HepG2 (cell line): ENCODE data around the gene C19orf73. TPM values are rescaled to one million over a fixed set of nuclear protein-coding genes. Genes with fewer than 3 reads are reported as not detected.

Experiments used
- ATAC-seq: fragments of 200-7000 bp; cut with Tn5 transposase; 3 replicates; pipeline ENCODE4 v1.9.1; 2020; ENCODE audit warnings: mild to moderate bottlenecking, moderate library complexity
- BruUV-seq: library from RNA; stranded (reverse); fragments of 400-500 nt; replicated peaks from 2 replicates; lab custom pipeline; 2021; lab: Mats Ljungman, UMichigan
- CTCF ChIA-PET: fragments of 300-600 bp; formaldehyde crosslinking; extraction: SDS; loops from one replicate; lab custom pipeline; 2021; ENCODE audit warnings: low total read pairs, inconsistent platforms, low intra/inter-chr PET ratio; lab: Yijun Ruan, JAX
- POLR2A ChIA-PET: fragments of 350-600 bp; sonication (Branson Sonifier 250); formaldehyde crosslinking; loops from one replicate; lab custom pipeline; 2020; ENCODE audit warnings: antibody characterized with exemption, inconsistent platforms; lab: Yijun Ruan, JAX
- DNase-seq: peaks from one replicate; pipeline ENCODE4 v3.0.0-alpha.2; 2015; ENCODE audit warnings: low spot score
- FAIRE-seq: peaks from 3 replicates; lab custom pipeline; 2011; peaks lifted over from hg19 to GRCh38; lab: Jason Lieb, UNC
- H2AFZ ChIP-seq: one replicate; pipeline ENCODE4 v1.6.1; 2011; ENCODE audit warnings: low read length, inconsistent platforms
- H3K27ac ChIP-seq: fragments of 300-600 bp; 3 replicates; pipeline ENCODE4 v1.8.0; 2011; ENCODE audit warnings: mixed run types, mild to moderate bottlenecking, mixed read lengths, low read length, inconsistent platforms; ENCODE audit not compliant: insufficient read depth; ENCODE audit errors: extremely low read length
- H3K27me3 ChIP-seq, 2 experiments: fragments of 200-600 bp in 1 of 2; 2 replicates in 1 of 2; 3 replicates in 1 of 2; pipeline versions ENCODE4 v1.6.0 to v1.8.0; 2011; ENCODE audit warnings: low read length in 2 of 2, mild to moderate bottlenecking in 2 of 2, moderate library complexity in 2 of 2, inconsistent platforms in 1 of 2; ENCODE audit not compliant: insufficient read depth in 2 of 2, control insufficient read depth in 1 of 2
- H3K36me3 ChIP-seq, 2 experiments: fragments of 200-600 bp in 1 of 2; replicated peaks in 1 of 2; 2 replicates in 1 of 2; 3 replicates in 1 of 2; pipeline versions ENCODE4 v1.5.1 to v1.8.0; 2011; ENCODE audit warnings: low read length in 2 of 2, inconsistent platforms in 1 of 2; ENCODE audit not compliant: insufficient read depth in 2 of 2, control insufficient read depth in 1 of 2
- H3K4me1 ChIP-seq: 2 replicates; pipeline ENCODE4 v1.5.1; 2012; ENCODE audit warnings: low read length, inconsistent platforms; ENCODE audit not compliant: insufficient read depth
- H3K4me2 ChIP-seq: 2 replicates; pipeline ENCODE4 v1.6.0; 2011; ENCODE audit warnings: low read depth, low read length, inconsistent platforms
- H3K4me3 ChIP-seq, 3 experiments: fragments of 200-600 bp in 1 of 3; sonication (generic), shearing (Covaris generic) in 1 of 3; replicated peaks in 1 of 3; 2 replicates each; pipeline ENCODE4 v1.5.1; 2011 to 2016; ENCODE audit warnings: low read length in 3 of 3, inconsistent platforms in 2 of 3, low read depth in 2 of 3, mild to moderate bottlenecking in 2 of 3, control low read depth in 1 of 3, mixed read lengths in 1 of 3; ENCODE audit not compliant: insufficient read depth in 1 of 3
- H3K79me2 ChIP-seq: one replicate; pipeline ENCODE4 v1.6.1; 2011; ENCODE audit warnings: low read length, inconsistent platforms; ENCODE audit not compliant: insufficient read depth
- H3K9ac ChIP-seq: 2 replicates; pipeline ENCODE4 v1.6.0; 2011; ENCODE audit warnings: mild to moderate bottlenecking, low read depth, low read length, inconsistent platforms; ENCODE audit not compliant: insufficient read depth
- H3K9me3 ChIP-seq: 2 replicates; pipeline ENCODE4 v1.5.1; 2012; ENCODE audit warnings: mild to moderate bottlenecking, low read length
- H4K20me1 ChIP-seq: 2 replicates; pipeline ENCODE4 v1.6.0; 2011; ENCODE audit warnings: inconsistent platforms, mild to moderate bottlenecking, low read length, moderate library complexity; ENCODE audit not compliant: insufficient read depth
- PHF8 ChIP-seq: sonication (generic); formaldehyde crosslinking; IDR thresholded peaks from 2 replicates; pipeline ENCODE4 v1.5.0; 2020; ENCODE audit warnings: missing genetic modification reagents
- ZBTB38 ChIP-seq: sonication (generic); formaldehyde crosslinking; IDR thresholded peaks from 2 replicates; pipeline ENCODE4 v1.5.1; 2020; ENCODE audit warnings: mild to moderate bottlenecking, missing genetic modification reagents
- WGBS: methylation state at CpG from one replicate; pipeline ENCODE4 v1.1.6; 2017; ENCODE audit warnings: low lambda C conversion rate; 5-methylcytosine and 5-hydroxymethylcytosine counted together
- in situ Hi-C: cut with HindIII; loops from 2 replicates; pipeline ENCODE4 v1.10.0; 2017; ENCODE audit warnings: low pct_unique_long_range_greater_than_20kb; ENCODE audit not compliant: extremely low pct_ligation_motif_present
- intact Hi-C: fragments of 100-400 bp; cut with micrococcal nuclease; formaldehyde crosslinking; loops from one replicate; pipeline ENCODE4 v1.10.0; 2022; ENCODE audit not compliant: unreplicated experiment
- polyA plus RNA-seq, 8 experiments: library from polyadenylated mRNA; depleted of rRNA in 3 of 8; stranded (reverse) in 7 of 8; unstranded in 1 of 8; fragments of >200 nt; fragmentation: Illumina TruSeq in 4 of 8; extraction: Trizol in 4 of 8; gene quantifications; 2 replicates each; pipeline versions ENCODE4 v1.2.1 to v1.2.3, GENCODE V29; 2011 to 2016; ENCODE audit warnings: low read depth in 4 of 8, missing spikeins in 1 of 8, mixed read lengths in 1 of 8; ENCODE audit not compliant: insufficient read depth in 1 of 8
- small RNA-seq, 3 experiments: library from RNA; depleted of rRNA; stranded (forward); fragments of <200 nt; gene quantifications; one replicate each; pipeline ENCODE3, GENCODE V24; 2012; ENCODE audit warnings: low read depth in 2 of 3, low replicate concordance in 1 of 3; ENCODE audit not compliant: insufficient read length in 3 of 3, insufficient read depth in 2 of 3
- total RNA-seq, 5 experiments: library from RNA; depleted of rRNA; stranded (reverse); fragments of >200 nt; fragmentation: Illumina TruSeq; extraction: Trizol; gene quantifications; 2 replicates each; pipeline ENCODE4 v1.2.3, GENCODE V29; 2016; ENCODE audit warnings: low read depth in 1 of 5

Gene C19orf73
- total and polyA plus RNA-seq, 2 of the 13 experiments (the other 11 are each of a cell fraction or from before 2014, with no cell fraction given): 1.4 to 1.5 TPM

DNA sequence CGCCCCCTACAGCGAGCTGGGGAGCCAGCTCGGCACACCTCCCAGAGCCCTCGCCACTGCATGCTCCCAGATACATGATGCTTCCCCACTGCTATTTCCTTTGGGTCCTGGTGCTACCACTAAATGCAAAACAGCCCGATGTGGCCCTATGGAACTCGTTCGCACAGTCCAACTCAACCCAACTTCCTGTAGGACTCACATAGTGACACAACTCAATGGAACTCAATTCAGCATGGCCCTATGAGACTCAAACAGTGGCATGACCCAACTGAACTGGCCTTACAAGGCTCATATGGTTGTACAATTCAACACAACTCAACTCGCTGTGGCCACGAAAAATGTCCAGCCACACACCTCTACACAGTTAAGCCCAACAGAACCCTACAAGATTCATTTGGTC is 49.9 kb downstream of the C19orf73 start:
- TF ChIP-seq ZBTB38 (no peak), PHF8 (CRISPR knock-in tag) (no peak)
- in situ Hi-C loops: no loop called here
- BruUV-seq: no TSS peak
- H3K9me3 ChIP-seq: no peaks in the 10 kb centered on the region
- FAIRE-seq (no peak), ATAC-seq (no peak), DNase-seq (no peak)
- no peak overlapping the region for H3K4me3 ChIP-seq
- WGBS: 59% methylated on average over 6 of the region's 9 CpGs
- no peak overlapping the region for H3K9ac ChIP-seq
- intact Hi-C loops: no loop called here
- CTCF ChIA-PET: no interaction called here
- no peaks in the 10 kb centered on the region for H3K79me2 ChIP-seq
- POLR2A ChIA-PET: no interaction called here
- peaks cover 3 to 51% of the 10 kb centered on the region in 2 experiments for H3K27me3 ChIP-seq
- no peak overlapping the region for H2AFZ ChIP-seq
- no peaks in the 10 kb centered on the region for H4K20me1 ChIP-seq
- no peak overlapping the region for H3K27ac ChIP-seq
- H3K4me2 ChIP-seq: no peak overlapping the region
- no peaks in the 10 kb centered on the region for H3K36me3 ChIP-seq
- peaks cover 8% of the 10 kb centered on the region; the same call in 1 of the 2 replicates for H3K4me1 ChIP-seq

Small RNA genes within 50 kb of the gene (small RNA-seq; reads per million reads assigned to genes)
- 0 reads per million in 3 experiments for gene RN7SL708P

Other genes with a start within 250 kb of the C19orf73 start
- gene PPP1R15A, start 246.7 kb downstream of the C19orf73 start, total RNA-seq (2016; rRNA removed; fragmentation: Illumina TruSeq; extraction: Trizol): 7.8 and 18.5 TPM in 2 replicates
- gene PPP1R15A, start 246.7 kb downstream of the C19orf73 start, polyA plus RNA-seq (2011; rRNA removed): 15.2 and 15.6 TPM in 2 replicates
- gene TULP2, start 220.4 kb downstream of the C19orf73 start, total RNA-seq (2016; rRNA removed; fragmentation: Illumina TruSeq; extraction: Trizol): not detected in 2 replicates
- 0.04 and 0.08 TPM in 2 replicates for gene TULP2, start 220.4 kb downstream of the C19orf73 start, polyA plus RNA-seq (2011; rRNA removed)
- 34.3 and 82.3 TPM in 2 replicates for gene NUCB1, start 218.8 kb downstream of the C19orf73 start, total RNA-seq (2016; rRNA removed; fragmentation: Illumina TruSeq; extraction: Trizol)
- gene NUCB1, start 218.8 kb downstream of the C19orf73 start, polyA plus RNA-seq (2011; rRNA removed): 106 and 144 TPM in 2 replicates
- gene DHDH, start 185.4 kb downstream of the C19orf73 start, total RNA-seq (2016; rRNA removed; fragmentation: Illumina TruSeq; extraction: Trizol): 0.13 and 0.29 TPM in 2 replicates
- gene DHDH, start 185.4 kb downstream of the C19orf73 start, polyA plus RNA-seq (2011; rRNA removed): 0.91 and 1.9 TPM in 2 replicates
- gene BAX, start 164.3 kb downstream of the C19orf73 start, total RNA-seq (2016; rRNA removed; fragmentation: Illumina TruSeq; extraction: Trizol): 167 and 176 TPM in 2 replicates
- 139 and 164 TPM in 2 replicates for gene BAX, start 164.3 kb downstream of the C19orf73 start, polyA plus RNA-seq (2011; rRNA removed)
- gene FTL, start 153.8 kb downstream of the C19orf73 start, total RNA-seq (2016; rRNA removed; fragmentation: Illumina TruSeq; extraction: Trizol): 3,909 and 8,800 TPM in 2 replicates
- 2,513 and 2,721 TPM in 2 replicates for gene FTL, start 153.8 kb downstream of the C19orf73 start, polyA plus RNA-seq (2011; rRNA removed)
- 16.4 and 18.4 TPM in 2 replicates for gene GYS1, start 125.8 kb downstream of the C19orf73 start, total RNA-seq (2016; rRNA removed; fragmentation: Illumina TruSeq; extraction: Trizol)
- gene GYS1, start 125.8 kb downstream of the C19orf73 start, polyA plus RNA-seq (2011; rRNA removed): 34.3 and 42.1 TPM in 2 replicates
- gene RUVBL2, start 125.3 kb downstream of the C19orf73 start, total RNA-seq (2016; rRNA removed; fragmentation: Illumina TruSeq; extraction: Trizol): 108 and 122 TPM in 2 replicates
- gene RUVBL2, start 125.3 kb downstream of the C19orf73 start, polyA plus RNA-seq (2011; rRNA removed): 109 and 120 TPM in 2 replicates
- not detected in 2 replicates for gene LHB, start 102.1 kb downstream of the C19orf73 start, total RNA-seq (2016; rRNA removed; fragmentation: Illumina TruSeq; extraction: Trizol)
- gene LHB, start 102.1 kb downstream of the C19orf73 start, polyA plus RNA-seq (2011; rRNA removed): 0.82 TPM in 1 of 2 replicates, not detected in the other
- gene CGB3, start 94.8 kb downstream of the C19orf73 start, total RNA-seq (2016; rRNA removed; fragmentation: Illumina TruSeq; extraction: Trizol): not detected in 2 replicates
- not detected in 2 replicates for gene CGB3, start 94.8 kb downstream of the C19orf73 start, polyA plus RNA-seq (2011; rRNA removed)
- gene CGB2, start 87.3 kb downstream of the C19orf73 start, total RNA-seq (2016; rRNA removed; fragmentation: Illumina TruSeq; extraction: Trizol): not detected in 2 replicates
- gene CGB2, start 87.3 kb downstream of the C19orf73 start, polyA plus RNA-seq (2011; rRNA removed): not detected in 2 replicates
- gene CGB1, start 82.2 kb downstream of the C19orf73 start, total RNA-seq (2016; rRNA removed; fragmentation: Illumina TruSeq; extraction: Trizol): not detected in 2 replicates
- gene CGB1, start 82.2 kb downstream of the C19orf73 start, polyA plus RNA-seq (2011; rRNA removed): not detected in 2 replicates
- gene CGB5, start 75.3 kb downstream of the C19orf73 start, total RNA-seq (2016; rRNA removed; fragmentation: Illumina TruSeq; extraction: Trizol): not detected in 2 replicates
- gene CGB5, start 75.3 kb downstream of the C19orf73 start, polyA plus RNA-seq (2011; rRNA removed): not detected in 2 replicates
- gene CGB8, start 70.0 kb downstream of the C19orf73 start, total RNA-seq (2016; rRNA removed; fragmentation: Illumina TruSeq; extraction: Trizol): not detected in 2 replicates
- not detected in 2 replicates for gene CGB8, start 70.0 kb downstream of the C19orf73 start, polyA plus RNA-seq (2011; rRNA removed)
- gene CGB7, start 61.4 kb downstream of the C19orf73 start, total RNA-seq (2016; rRNA removed; fragmentation: Illumina TruSeq; extraction: Trizol): not detected in 2 replicates
- 0.07 and 0.08 TPM in 2 replicates for gene CGB7, start 61.4 kb downstream of the C19orf73 start, polyA plus RNA-seq (2011; rRNA removed)
- not detected in 2 replicates for gene NTF4, start 54.3 kb downstream of the C19orf73 start, total RNA-seq (2016; rRNA removed; fragmentation: Illumina TruSeq; extraction: Trizol)
- not detected in 2 replicates for gene NTF4, start 54.3 kb downstream of the C19orf73 start, polyA plus RNA-seq (2011; rRNA removed)
- gene KCNA7, start 46.4 kb downstream of the C19orf73 start, total RNA-seq (2016; rRNA removed; fragmentation: Illumina TruSeq; extraction: Trizol): not detected in 2 replicates
- gene KCNA7, start 46.4 kb downstream of the C19orf73 start, polyA plus RNA-seq (2011; rRNA removed): not detected in 2 replicates
- 85.9 and 150 TPM in 2 replicates for gene SNRNP70, start 33.7 kb downstream of the C19orf73 start, total RNA-seq (2016; rRNA removed; fragmentation: Illumina TruSeq; extraction: Trizol)
- 210 and 272 TPM in 2 replicates for gene SNRNP70, start 33.7 kb downstream of the C19orf73 start, polyA plus RNA-seq (2011; rRNA removed)
- 3.5 and 5.3 TPM in 2 replicates for gene LIN7B, start 4.8 kb downstream of the C19orf73 start, total RNA-seq (2016; rRNA removed; fragmentation: Illumina TruSeq; extraction: Trizol)
- 7.6 and 8.6 TPM in 2 replicates for gene LIN7B, start 4.8 kb downstream of the C19orf73 start, polyA plus RNA-seq (2011; rRNA removed)
- 6.3 and 8.6 TPM in 2 replicates for gene PPFIA3, start 401 bp upstream of the C19orf73 start, total RNA-seq (2016; rRNA removed; fragmentation: Illumina TruSeq; extraction: Trizol)
- gene PPFIA3, start 401 bp upstream of the C19orf73 start, polyA plus RNA-seq (2011; rRNA removed): 6.7 and 8.9 TPM in 2 replicates
- gene HRC, start 36.3 kb upstream of the C19orf73 start, total RNA-seq (2016; rRNA removed; fragmentation: Illumina TruSeq; extraction: Trizol): 1.5 and 3.6 TPM in 2 replicates
- 15.4 and 26.4 TPM in 2 replicates for gene HRC, start 36.3 kb upstream of the C19orf73 start, polyA plus RNA-seq (2011; rRNA removed)
- gene TRPM4, start 38.6 kb upstream of the C19orf73 start, total RNA-seq (2016; rRNA removed; fragmentation: Illumina TruSeq; extraction: Trizol): 1.7 and 1.9 TPM in 2 replicates
- gene TRPM4, start 38.6 kb upstream of the C19orf73 start, polyA plus RNA-seq (2011; rRNA removed): 4.3 and 6.3 TPM in 2 replicates
- 0.07 TPM in 1 of 2 replicates, not detected in the other for gene SLC6A16, start 206.0 kb upstream of the C19orf73 start, total RNA-seq (2016; rRNA removed; fragmentation: Illumina TruSeq; extraction: Trizol)
- 0.18 and 0.22 TPM in 2 replicates for gene SLC6A16, start 206.0 kb upstream of the C19orf73 start, polyA plus RNA-seq (2011; rRNA removed)
- gene CD37, start 216.3 kb upstream of the C19orf73 start, total RNA-seq (2016; rRNA removed; fragmentation: Illumina TruSeq; extraction: Trizol): not detected in 2 replicates
- not detected in 2 replicates for gene CD37, start 216.3 kb upstream of the C19orf73 start, polyA plus RNA-seq (2011; rRNA removed)
- 12.1 and 12.5 TPM in 2 replicates for gene TEAD2, start 243.3 kb upstream of the C19orf73 start, total RNA-seq (2016; rRNA removed; fragmentation: Illumina TruSeq; extraction: Trizol)
- gene TEAD2, start 243.3 kb upstream of the C19orf73 start, polyA plus RNA-seq (2011; rRNA removed): 10.4 and 10.8 TPM in 2 replicates
- gene DKKL1, start 244.7 kb upstream of the C19orf73 start, total RNA-seq (2016; rRNA removed; fragmentation: Illumina TruSeq; extraction: Trizol): 0.31 TPM in 1 of 2 replicates, not detected in the other
- gene DKKL1, start 244.7 kb upstream of the C19orf73 start, polyA plus RNA-seq (2011; rRNA removed): 0.30 and 0.33 TPM in 2 replicates